ENCODE measurements around the gene OR1F1. TPM values are rescaled to one million over a fixed set of nuclear protein-coding genes. Genes with fewer than 3 reads are reported as not detected.
A peak's percentile ranks its signal among the peaks of the same experiment; 100 is the strongest.

The OR1F1 gene
- total and polyA plus RNA-seq, 9 of the 15 experiments (the other 6 are each of a cell fraction or from before 2014, with no cell fraction given): 0.15 to 0.61 (median 0.35) TPM; not detected in 3

- POLR2A ChIA-PET: interaction anchor here (0.6 kb wide), 1 partner anchor 330 kb away, joined by 4 read pairs; no protein-coding TSS in a partner anchor
- CTCF ChIA-PET (ENCODE audit: low intra/inter-chr PET ratio): no interaction called here
- Histone ChIP-seq H3K9me3 (replicated peaks; ENCODE audit: control insufficient read depth, insufficient read depth, low read depth, low read length) (no peaks in the 10 kb centered on the region), H3K4me1 (replicated peaks in 1 of 2; ENCODE audit: control insufficient read depth in 2 of 2, insufficient read depth in 2 of 2, low read length in 2 of 2) (peaks cover 25 to 56% of the 10 kb centered on the region in 2 experiments), H3K9me1 (ENCODE audit: control insufficient read depth, insufficient read depth, low read length) (no peaks in the 10 kb centered on the region), H2AFZ (ENCODE audit: low read depth, low read length) (no peak overlapping the region), H3K4me3 (no peak overlapping the region), H3K36me3 (ENCODE audit: control insufficient read depth, insufficient read depth, low read length) (no peaks in the 10 kb centered on the region), H3K79me2 (ENCODE audit: control insufficient read depth, insufficient read depth, low read length) (no peaks in the 10 kb centered on the region), H3K4me2 (ENCODE audit: insufficient read depth, low read length) (no peak overlapping the region), H3K27ac (ENCODE audit: extremely low read depth, low read depth, low read length) (no peak overlapping the region), H4K20me1 (replicated peaks; ENCODE audit: control insufficient read depth, insufficient read depth, low read length) (no peaks in the 10 kb centered on the region), H3K9ac (ENCODE audit: insufficient read depth in 1 of 2, low read depth in 2 of 2, low read length in 2 of 2) (no peak overlapping the region), H3K27me3 (ENCODE audit: control insufficient read depth in 2 of 2, insufficient read depth in 2 of 2, low read length in 2 of 2) (peaks cover 3 to 9% of the 10 kb centered on the region in 2 experiments; a peak in 2 of 5 replicates)
- BruUV-seq (replicated peaks): no TSS peak
- intact Hi-C loops (cut with micrococcal nuclease) (no loop called here), in situ Hi-C loops (cut with MboI) (no loop called here)
- TF ChIP-seq TBP (optimal IDR thresholded peaks at IDR 0.05; ENCODE audit: low read depth, low read length): peak; percentile 97
- peak; percentile 54 for TF ChIP-seq POLR3A (IDR thresholded peaks at IDR 0.05; ENCODE audit: borderline replicate concordance, extremely low read depth, insufficient read depth, insufficient read length)
- TF ChIP-seq FIP1L1 (IDR thresholded peaks at IDR 0.05; ENCODE audit: low read depth, low read length, poor library complexity, severe bottlenecking): no peak
- TF ChIP-seq, protein P1, sequence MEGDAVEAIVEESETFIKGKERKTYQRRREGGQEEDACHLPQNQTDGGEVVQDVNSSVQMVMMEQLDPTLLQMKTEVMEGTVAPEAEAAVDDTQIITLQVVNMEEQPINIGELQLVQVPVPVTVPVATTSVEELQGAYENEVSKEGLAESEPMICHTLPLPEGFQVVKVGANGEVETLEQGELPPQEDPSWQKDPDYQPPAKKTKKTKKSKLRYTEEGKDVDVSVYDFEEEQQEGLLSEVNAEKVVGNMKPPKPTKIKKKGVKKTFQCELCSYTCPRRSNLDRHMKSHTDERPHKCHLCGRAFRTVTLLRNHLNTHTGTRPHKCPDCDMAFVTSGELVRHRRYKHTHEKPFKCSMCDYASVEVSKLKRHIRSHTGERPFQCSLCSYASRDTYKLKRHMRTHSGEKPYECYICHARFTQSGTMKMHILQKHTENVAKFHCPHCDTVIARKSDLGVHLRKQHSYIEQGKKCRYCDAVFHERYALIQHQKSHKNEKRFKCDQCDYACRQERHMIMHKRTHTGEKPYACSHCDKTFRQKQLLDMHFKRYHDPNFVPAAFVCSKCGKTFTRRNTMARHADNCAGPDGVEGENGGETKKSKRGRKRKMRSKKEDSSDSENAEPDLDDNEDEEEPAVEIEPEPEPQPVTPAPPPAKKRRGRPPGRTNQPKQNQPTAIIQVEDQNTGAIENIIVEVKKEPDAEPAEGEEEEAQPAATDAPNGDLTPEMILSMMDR (IDR thresholded peaks at IDR 0.05 in 2 of 3, conservative IDR thresholded peaks at IDR 0.05 in 1 of 3; ENCODE audit: insufficient read depth in 2 of 3, low read depth in 1 of 3, low read length in 3 of 3): no peak
- TF ChIP-seq KHSRP (IDR thresholded peaks at IDR 0.05): no peak
- TF ChIP-seq ZBTB33 (CRISPR knock-in tag; IDR thresholded peaks at IDR 0.05): peak; percentile 87
- DNase-seq (ENCODE audit: extremely low read depth in 1 of 4, low spot score in 3 of 4): no peak
- 71% methylated on average over 44 of the region's 49 CpGs for WGBS (ENCODE audit: insufficient coverage, low coverage, missing lambda C conversion rate)
- ATAC-seq: no peak
- FAIRE-seq: no peak
Observed at GRCh38 chr16:3193221-3194212, 5.5 kb downstream of the OR1F1 start.
